Measurements from ENCODE around the gene KLF5.

The KLF5 gene

DNA sequence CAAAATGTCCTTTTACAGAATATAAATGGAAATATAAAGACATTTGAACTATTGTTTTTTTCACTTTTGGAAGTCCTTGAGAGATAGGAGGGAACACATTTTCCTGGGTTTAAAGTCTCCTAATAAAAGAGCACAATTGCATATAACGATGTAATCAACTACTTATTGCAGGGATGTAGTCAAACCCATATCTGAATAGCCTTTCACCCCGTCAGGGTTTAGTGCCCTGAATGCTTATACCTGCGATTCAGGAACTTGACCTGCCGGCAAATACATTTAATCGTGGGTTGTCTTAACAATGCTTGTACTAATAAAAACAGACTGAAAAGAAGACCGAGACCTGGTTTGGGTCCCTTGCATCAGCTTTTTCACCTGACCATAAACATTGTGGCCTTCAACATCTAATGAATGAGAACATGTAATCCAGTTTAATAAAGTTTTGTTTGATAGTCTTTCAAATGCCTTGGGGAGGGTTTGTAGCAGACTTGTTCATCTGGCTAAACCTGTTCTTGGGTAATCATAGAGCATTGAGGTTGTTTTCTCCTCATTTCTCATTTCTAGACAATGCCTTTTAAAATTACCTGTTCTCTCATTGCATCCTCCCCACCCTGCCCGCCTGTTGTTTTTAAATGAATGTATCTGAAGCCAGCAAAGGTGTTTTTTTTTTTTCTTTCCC lies 7.0 kb downstream of the KLF5 start:
- H3K4me1 ChIP-seq, result 0 out of 2 replicates have a peak, but pooled peaks cover 5% of the 10 kb centered on the region

DNA sequence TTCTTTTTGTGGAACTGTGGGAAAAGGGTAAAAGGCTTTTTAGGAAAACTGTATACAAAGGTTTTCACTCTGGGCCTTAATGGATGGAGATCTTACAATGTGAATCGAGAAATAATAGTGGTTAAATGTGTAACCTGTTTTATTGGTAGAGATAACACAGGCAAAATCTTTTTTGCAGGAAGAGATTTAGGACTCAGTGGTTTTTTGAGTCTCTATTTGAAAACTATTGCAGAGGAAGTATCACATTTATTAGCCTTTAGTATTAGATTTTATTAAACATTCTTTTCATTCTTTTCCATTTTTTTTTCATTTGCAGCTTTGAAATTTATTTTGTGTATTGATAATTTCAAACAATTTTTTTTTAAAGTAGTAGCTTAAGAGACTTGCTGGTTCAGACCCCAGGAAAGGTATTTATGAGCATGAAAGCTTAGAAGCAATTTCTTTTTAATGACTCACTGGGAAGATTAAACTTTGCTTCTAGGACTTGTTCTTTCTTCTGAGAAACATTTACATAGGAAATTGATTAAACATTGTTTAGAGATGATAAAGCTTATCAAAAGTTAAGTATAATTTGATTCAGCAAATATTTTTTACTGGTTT lies 10.5 kb downstream of the KLF5 start:
- Histone ChIP-seq H3K27me3 (no peaks in the 10 kb centered on the region), H3K9me3 (no peaks in the 10 kb centered on the region), H4K20me1 (no peaks in the 10 kb centered on the region), H3K4me2 (no peak overlapping the region), H3K4me1 (peaks cover 11% of the 10 kb centered on the region), H3K4me3 (no peak overlapping the region), H3K27ac (no peak overlapping the region), H3K36me3 (no peaks in the 10 kb centered on the region), H3K9ac (no peak overlapping the region)
- no peak for TF ChIP-seq Cebpa-rat (IDR thresholded peaks at IDR 0.05)

More for the DNA sequence above, 7.0 kb downstream of the KLF5 start:
- H3K9ac ChIP-seq, result no peak overlapping the region
- no peak overlapping the region for H3K27ac ChIP-seq
- no peaks in the 10 kb centered on the region for H3K9me3 ChIP-seq
- no peak for TF ChIP-seq Cebpa-rat (IDR thresholded peaks at IDR 0.05)
- peaks cover 9% of the 10 kb centered on the region for H4K20me1 ChIP-seq
- peaks cover 16% of the 10 kb centered on the region for H3K27me3 ChIP-seq
- H3K4me2 ChIP-seq, result peak overlapping the region; percentile 24; the same call in 1 of the 2 replicates
- H3K36me3 ChIP-seq, result no peaks in the 10 kb centered on the region
- H3K4me3 ChIP-seq, result no peak overlapping the region

DNA sequence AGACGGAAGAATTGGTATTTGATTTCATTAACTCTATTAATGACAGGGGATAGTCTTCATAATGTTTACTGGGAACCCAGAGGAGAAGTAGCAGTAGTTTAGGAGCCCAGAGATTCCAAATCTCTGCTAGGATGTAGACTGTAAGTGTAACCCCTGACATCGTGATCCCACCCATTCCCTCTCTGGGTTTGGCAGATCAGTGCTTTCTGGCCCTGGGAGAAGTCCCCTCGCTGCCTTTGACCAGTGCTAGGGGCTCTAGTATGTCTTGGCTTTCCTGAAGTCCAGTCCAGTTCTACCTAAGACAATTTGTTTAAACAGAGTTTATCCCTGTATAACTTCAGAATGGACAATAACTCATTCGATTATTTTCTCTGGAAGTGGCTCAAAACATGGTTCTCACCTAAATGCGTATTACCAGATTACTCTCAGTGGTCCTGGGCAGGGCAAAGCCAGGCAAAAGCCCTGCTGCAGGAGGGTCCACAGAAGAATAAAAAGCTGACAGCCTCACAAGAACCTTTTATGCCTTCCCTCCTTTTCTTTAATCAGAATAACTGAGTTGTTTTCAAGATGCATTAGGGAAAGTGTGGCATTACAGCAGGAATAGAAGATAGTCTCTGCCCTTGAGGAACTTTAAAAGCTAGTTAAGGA lies 11.8 kb downstream of the KLF5 start:
- peaks cover 15% of the 10 kb centered on the region for H3K4me1 ChIP-seq
- TF ChIP-seq Cebpa-rat (IDR thresholded peaks at IDR 0.05), result no peak
- H3K36me3 ChIP-seq, result no peaks in the 10 kb centered on the region
- no peaks in the 10 kb centered on the region for H3K27me3 ChIP-seq
- H3K9ac ChIP-seq, result no peak overlapping the region
- no peaks in the 10 kb centered on the region for H4K20me1 ChIP-seq
- H3K4me3 ChIP-seq, result no peak overlapping the region
- no peak overlapping the region for H3K27ac ChIP-seq
- H3K4me2 ChIP-seq, result no peak overlapping the region
- H3K9me3 ChIP-seq, result no peaks in the 10 kb centered on the region

DNA sequence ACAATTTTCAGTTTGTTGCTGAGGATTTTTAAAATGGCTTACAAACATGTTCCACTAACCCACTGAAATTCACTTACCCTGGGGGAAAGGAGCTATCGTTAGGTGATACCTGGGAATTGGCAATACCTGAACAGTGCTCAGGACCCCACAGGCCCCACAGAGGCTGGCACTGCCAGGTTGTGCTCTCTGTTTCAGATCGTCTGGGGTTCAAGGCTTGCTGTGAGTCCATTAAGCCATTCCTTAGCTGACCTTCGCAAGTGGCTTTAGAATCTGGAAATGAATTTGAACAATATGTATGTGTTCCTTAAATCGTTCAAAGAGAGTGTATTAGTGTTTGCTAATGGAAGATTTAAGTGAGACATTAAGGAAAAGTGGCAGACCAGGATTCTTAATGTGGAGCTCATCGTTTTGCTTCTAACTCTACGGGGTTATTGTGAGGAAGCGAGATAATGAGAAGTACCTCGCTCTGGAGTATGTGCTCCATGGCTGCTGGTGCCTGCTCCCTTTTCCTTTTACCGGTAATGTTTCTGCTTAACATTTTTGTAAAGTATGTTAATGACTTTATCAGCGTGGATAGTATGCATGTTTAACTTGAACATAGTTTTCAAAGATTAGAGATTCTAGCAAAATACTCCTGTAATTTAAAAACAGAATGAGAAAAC lies 13.6 kb downstream of the KLF5 start:
- no peak overlapping the region for H3K27ac ChIP-seq
- no peaks in the 10 kb centered on the region for H3K9me3 ChIP-seq
- H3K36me3 ChIP-seq, result no peaks in the 10 kb centered on the region
- peaks cover 10% of the 10 kb centered on the region for H3K4me1 ChIP-seq
- no peak overlapping the region for H3K4me3 ChIP-seq
- no peak overlapping the region for H3K4me2 ChIP-seq
- TF ChIP-seq Cebpa-rat (IDR thresholded peaks at IDR 0.05), result no peak
- H3K9ac ChIP-seq, result no peak overlapping the region
- H4K20me1 ChIP-seq, result no peaks in the 10 kb centered on the region
- H3K27me3 ChIP-seq, result no peaks in the 10 kb centered on the region

DNA sequence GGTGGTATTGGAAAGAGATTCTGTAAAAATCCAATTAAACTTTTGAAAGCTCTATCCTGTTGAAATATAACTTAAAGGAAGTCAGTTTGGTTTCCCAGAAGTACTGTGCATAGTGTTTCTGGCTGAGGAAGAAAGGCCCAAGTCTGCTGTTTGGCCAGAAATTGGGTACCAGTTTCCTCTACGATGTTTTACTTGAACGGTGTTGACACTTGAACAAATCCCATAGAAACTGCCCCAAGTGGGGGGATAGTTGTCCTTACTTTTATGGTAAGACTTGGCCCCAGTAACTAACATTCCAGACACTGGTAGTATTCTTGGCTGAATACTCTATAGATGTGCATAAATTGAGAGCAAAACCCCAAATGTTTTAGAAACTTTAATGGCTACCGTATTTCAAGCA lies 14.2 kb downstream of the KLF5 start:
- Histone ChIP-seq H3K27ac (no peak overlapping the region), H3K36me3 (no peaks in the 10 kb centered on the region), H4K20me1 (no peaks in the 10 kb centered on the region), H3K4me3 (no peak overlapping the region), H3K4me1 (peaks cover 10% of the 10 kb centered on the region), H3K9me3 (no peaks in the 10 kb centered on the region), H3K9ac (no peak overlapping the region), H3K4me2 (no peak overlapping the region), H3K27me3 (no peaks in the 10 kb centered on the region)
- TF ChIP-seq Cebpa-rat (IDR thresholded peaks at IDR 0.05), result no peak

DNA sequence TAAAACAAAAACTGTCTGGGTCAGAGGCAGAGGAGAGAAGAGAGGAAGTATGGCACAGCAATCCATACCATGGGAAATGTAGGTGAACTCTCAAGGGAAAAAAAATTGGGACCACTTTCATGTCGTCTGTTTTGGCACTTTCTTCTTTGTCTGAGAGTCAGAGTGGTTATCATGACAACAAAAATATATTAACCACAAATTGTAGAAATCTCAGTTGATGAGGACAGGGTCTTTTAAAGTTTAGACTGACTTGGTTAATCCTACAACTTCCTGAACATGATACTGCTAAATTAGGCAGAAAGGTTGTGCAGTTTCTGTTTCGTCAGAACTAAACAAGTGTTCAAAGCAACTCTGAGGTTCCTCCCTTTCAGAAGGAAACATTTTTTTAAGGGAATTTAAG lies 15.2 kb downstream of the KLF5 start:
- Histone ChIP-seq H3K9me3 (no peaks in the 10 kb centered on the region), H3K27ac (no peak overlapping the region), H4K20me1 (no peaks in the 10 kb centered on the region), H3K4me3 (no peak overlapping the region), H3K27me3 (no peaks in the 10 kb centered on the region), H3K9ac (no peak overlapping the region), H3K36me3 (no peaks in the 10 kb centered on the region), H3K4me1 (peaks cover 10% of the 10 kb centered on the region), H3K4me2 (peak overlapping the region; percentile 7; the same call in 1 of the 2 replicates)
- TF ChIP-seq Cebpa-rat (IDR thresholded peaks at IDR 0.05), result no peak

DNA sequence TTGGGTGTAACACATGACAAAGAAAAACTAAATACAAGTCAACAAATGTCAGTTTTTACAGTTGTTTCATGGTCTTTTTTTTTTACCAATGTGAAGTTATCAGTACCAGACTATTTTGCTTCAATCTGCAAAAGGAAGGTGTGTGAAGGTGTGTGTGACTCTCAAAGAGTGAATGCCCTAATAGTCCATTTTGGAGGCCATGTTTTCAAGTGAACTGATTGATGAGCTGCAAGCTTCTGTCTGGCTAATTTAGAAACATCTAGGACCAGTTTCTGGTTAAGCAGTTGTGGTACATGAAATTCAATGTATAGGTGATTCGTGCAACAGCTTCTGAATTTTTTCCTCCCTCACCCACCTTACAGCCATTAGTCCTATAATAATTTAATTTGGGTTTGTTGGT lies 16.1 kb downstream of the KLF5 start:
- H3K9ac ChIP-seq, result no peak overlapping the region
- H3K36me3 ChIP-seq, result no peaks in the 10 kb centered on the region
- TF ChIP-seq Cebpa-rat (IDR thresholded peaks at IDR 0.05), result no peak
- H3K4me1 ChIP-seq, result peaks cover 10% of the 10 kb centered on the region
- H3K4me2 ChIP-seq, result no peak overlapping the region
- no peaks in the 10 kb centered on the region for H4K20me1 ChIP-seq
- no peak overlapping the region for H3K27ac ChIP-seq
- no peaks in the 10 kb centered on the region for H3K27me3 ChIP-seq
- no peaks in the 10 kb centered on the region for H3K9me3 ChIP-seq
- no peak overlapping the region for H3K4me3 ChIP-seq

DNA sequence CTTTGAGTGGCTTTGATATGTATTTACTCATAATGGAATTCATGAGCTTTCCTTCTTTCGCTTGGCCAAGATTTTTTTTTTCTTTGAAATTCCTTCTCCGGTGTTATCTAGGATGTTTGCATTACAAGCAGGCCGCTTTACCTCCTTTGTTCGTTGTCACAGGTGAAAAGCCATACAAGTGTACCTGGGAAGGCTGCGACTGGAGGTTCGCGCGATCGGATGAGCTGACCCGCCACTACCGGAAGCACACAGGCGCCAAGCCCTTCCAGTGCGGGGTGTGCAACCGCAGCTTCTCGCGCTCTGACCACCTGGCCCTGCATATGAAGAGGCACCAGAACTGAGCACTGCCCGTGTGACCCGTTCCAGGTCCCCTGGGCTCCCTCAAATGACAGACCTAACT lies 16.7 kb downstream of the KLF5 start:
- TF ChIP-seq Cebpa-rat (IDR thresholded peaks at IDR 0.05), result no peak
- no peak overlapping the region for H3K27ac ChIP-seq
- no peak overlapping the region for H3K4me3 ChIP-seq
- peaks cover 10% of the 10 kb centered on the region for H3K4me1 ChIP-seq
- no peaks in the 10 kb centered on the region for H3K27me3 ChIP-seq
- no peak overlapping the region for H3K4me2 ChIP-seq
- H3K9me3 ChIP-seq, result no peaks in the 10 kb centered on the region
- H4K20me1 ChIP-seq, result no peaks in the 10 kb centered on the region
- no peak overlapping the region for H3K9ac ChIP-seq
- no peaks in the 10 kb centered on the region for H3K36me3 ChIP-seq

DNA sequence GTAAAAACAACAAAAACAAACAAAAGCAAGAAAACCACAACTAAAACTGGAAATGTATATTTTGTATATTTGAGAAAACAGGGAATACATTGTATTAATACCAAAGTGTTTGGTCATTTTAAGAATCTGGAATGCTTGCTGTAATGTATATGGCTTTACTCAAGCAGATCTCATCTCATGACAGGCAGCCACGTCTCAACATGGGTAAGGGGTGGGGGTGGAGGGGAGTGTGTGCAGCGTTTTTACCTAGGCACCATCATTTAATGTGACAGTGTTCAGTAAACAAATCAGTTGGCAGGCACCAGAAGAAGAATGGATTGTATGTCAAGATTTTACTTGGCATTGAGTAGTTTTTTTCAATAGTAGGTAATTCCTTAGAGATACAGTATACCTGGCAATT lies 17.1 kb downstream of the KLF5 start:
- H3K4me2 ChIP-seq, result no peak overlapping the region
- no peak overlapping the region for H3K4me3 ChIP-seq
- no peak for TF ChIP-seq Cebpa-rat (IDR thresholded peaks at IDR 0.05)
- H4K20me1 ChIP-seq, result no peaks in the 10 kb centered on the region
- no peak overlapping the region for H3K27ac ChIP-seq
- no peaks in the 10 kb centered on the region for H3K27me3 ChIP-seq
- H3K4me1 ChIP-seq, result peaks cover 10% of the 10 kb centered on the region
- no peak overlapping the region for H3K9ac ChIP-seq
- no peaks in the 10 kb centered on the region for H3K9me3 ChIP-seq
- no peaks in the 10 kb centered on the region for H3K36me3 ChIP-seq

DNA sequence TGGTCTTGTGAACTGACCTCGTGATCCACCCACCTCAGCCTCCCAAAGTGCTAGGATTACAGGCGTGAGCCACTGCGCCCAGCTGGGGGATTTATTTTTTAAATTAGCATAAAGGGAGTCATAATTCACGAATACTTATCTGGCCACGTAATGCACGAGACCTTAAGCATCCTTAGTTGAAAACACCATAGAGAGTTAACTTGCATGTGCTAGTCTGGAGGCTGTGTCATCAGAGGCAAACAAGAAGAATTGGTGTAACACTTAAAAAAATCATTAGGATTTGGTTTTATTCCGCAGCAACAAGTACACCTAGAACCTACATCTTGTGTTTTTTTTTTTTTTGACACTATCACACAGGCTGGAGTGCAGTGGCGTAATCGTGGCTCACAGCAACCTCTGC lies 19.1 kb downstream of the KLF5 start:
- no peak overlapping the region for H3K27ac ChIP-seq
- no peak overlapping the region for H3K4me3 ChIP-seq
- no peak for TF ChIP-seq Cebpa-rat (IDR thresholded peaks at IDR 0.05)
- H3K4me2 ChIP-seq, result no peak overlapping the region
- no peaks in the 10 kb centered on the region for H4K20me1 ChIP-seq
- no peaks in the 10 kb centered on the region for H3K27me3 ChIP-seq
- no peaks in the 10 kb centered on the region for H3K9me3 ChIP-seq
- H3K4me1 ChIP-seq, result peaks cover 10% of the 10 kb centered on the region
- no peaks in the 10 kb centered on the region for H3K36me3 ChIP-seq
- H3K9ac ChIP-seq, result no peak overlapping the region
